GM12892 (cell line): Measurements from ENCODE around the gene RP9.

ENCODE experiments used
- POLR2A ChIP-seq: IDR thresholded peaks from 2 replicates; pipeline ENCODE4 v1.6.1; 2011; ENCODE audit warnings: low read depth, low read length, control low read depth
- POLR2AphosphoS5 ChIP-seq: IDR thresholded peaks from 2 replicates; pipeline ENCODE4 v1.6.1; 2011; ENCODE audit warnings: low read depth, low read length, control low read depth

DNA sequence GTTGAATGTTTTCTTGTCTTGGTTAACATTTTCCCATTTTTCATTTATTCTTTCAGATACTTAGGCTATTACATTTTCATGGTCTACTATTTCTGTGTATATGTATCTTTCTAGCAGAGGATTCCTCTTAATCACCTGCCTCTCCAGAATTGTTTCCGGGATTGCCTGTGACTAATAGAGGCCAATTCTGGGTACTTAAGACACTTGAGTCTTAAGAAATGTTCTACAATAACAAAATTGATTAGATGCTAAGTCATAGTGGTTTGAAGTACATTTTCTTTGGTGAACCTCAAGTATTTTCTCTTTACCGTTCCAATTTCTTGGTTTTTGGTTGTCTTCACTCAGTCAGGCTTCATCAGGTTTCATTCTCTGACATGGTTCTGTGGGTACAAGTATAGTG lies 46.6 kb upstream of the RP9 start:
- TF ChIP-seq POLR2A (no peak), POLR2AphosphoS5 (no peak)
